Mesendoderm (in vitro differentiated cells): ENCODE results near the gene MAP2K3.

Experiments
- DNase-seq: peaks from one replicate; pipeline ENCODE4 v3.0.0; 2013
- H2AK5ac ChIP-seq: 2 replicates; pipeline ENCODE4 v1.6.1; 2013; ENCODE audit warnings: low read length, inconsistent platforms
- H2BK120ac ChIP-seq: 2 replicates; pipeline ENCODE4 v1.6.1; 2013; ENCODE audit warnings: low read depth, mild to moderate bottlenecking, low read length, moderate library complexity, mixed read lengths
- H2BK15ac ChIP-seq: replicated peaks from 2 replicates; pipeline ENCODE4 v1.6.1; 2013; ENCODE audit warnings: low read depth, mild to moderate bottlenecking, moderate library complexity
- H2BK5ac ChIP-seq: 2 replicates; pipeline ENCODE4 v1.6.1; 2013; ENCODE audit warnings: low read length, inconsistent platforms
- H3K18ac ChIP-seq: 2 replicates; pipeline ENCODE4 v1.6.1; 2013; ENCODE audit warnings: mild to moderate bottlenecking, low read length, mixed read lengths
- H3K23ac ChIP-seq: one replicate; pipeline ENCODE4 v1.6.1; 2013; ENCODE audit warnings: low read length
- H3K27ac ChIP-seq: 2 replicates; pipeline ENCODE4 v1.5.1; 2013; ENCODE audit warnings: low read depth, mild to moderate bottlenecking, inconsistent platforms, low read length, moderate library complexity
- H3K27me3 ChIP-seq: 2 replicates; pipeline ENCODE4 v1.6.1; 2013; ENCODE audit warnings: low read length, control low read depth, mild to moderate bottlenecking, inconsistent platforms; ENCODE audit not compliant: insufficient read depth, poor library complexity
- H3K36me3 ChIP-seq: 2 replicates; pipeline ENCODE4 v1.6.1; 2013; ENCODE audit warnings: low read length, inconsistent platforms; ENCODE audit not compliant: control insufficient read depth, insufficient read depth
- H3K4ac ChIP-seq: one replicate; pipeline ENCODE4 v1.6.1; 2013; ENCODE audit warnings: low read depth, mild to moderate bottlenecking, low read length, moderate library complexity
- H3K4me1 ChIP-seq: 2 replicates; pipeline ENCODE4 v1.6.1; 2013; ENCODE audit warnings: low read depth, low read length, inconsistent platforms; ENCODE audit not compliant: control insufficient read depth
- H3K4me2 ChIP-seq: 2 replicates; pipeline ENCODE4 v1.6.1; 2013; ENCODE audit warnings: low read length
- H3K4me3 ChIP-seq: 2 replicates; pipeline ENCODE4 v1.5.1; 2013; ENCODE audit warnings: mild to moderate bottlenecking, low read length
- H3K56ac ChIP-seq: one replicate; pipeline ENCODE4 v1.6.1; 2013; ENCODE audit warnings: low read length
- H3K79me1 ChIP-seq: 2 replicates; pipeline ENCODE4 v1.6.1; 2013; ENCODE audit warnings: low read length, inconsistent platforms
- H3K79me2 ChIP-seq: 2 replicates; pipeline ENCODE4 v1.6.1; 2013; ENCODE audit warnings: mild to moderate bottlenecking, low read length; ENCODE audit not compliant: control insufficient read depth, insufficient read depth
- H3K9ac ChIP-seq: 2 replicates; pipeline ENCODE4 v1.6.1; 2013; ENCODE audit warnings: low read length, inconsistent platforms
- H4K5ac ChIP-seq: one replicate; pipeline ENCODE4 v1.6.1; 2013; ENCODE audit warnings: low read length
- H4K8ac ChIP-seq: one replicate; pipeline ENCODE4 v1.6.1; 2013; ENCODE audit warnings: low read depth, mild to moderate bottlenecking, control low read depth, low read length, moderate library complexity
- WGBS: extraction: QIAGEN DNeasy Blood & Tissue Kit; methylation state at CpG from one replicate; pipeline ENCODE4 v1.1.7; 2013; ENCODE audit warnings: low lambda C conversion rate, missing lambda C conversion rate; ENCODE audit not compliant: insufficient coverage; ENCODE audit errors: extremely low coverage; 5-methylcytosine and 5-hydroxymethylcytosine counted together

MAP2K3 gene

GRCh38 chr17:21247552-21248258 lies 36.8 kb upstream of the MAP2K3 start:
- no peak overlapping the region for H2AK5ac ChIP-seq
- no peak overlapping the region for H3K4me2 ChIP-seq
- no peak overlapping the region for H2BK120ac ChIP-seq
- no peak overlapping the region for H3K18ac ChIP-seq
- H3K23ac ChIP-seq, result no peak overlapping the region
- H3K4ac ChIP-seq, result no peak overlapping the region
- H3K4me3 ChIP-seq, result no peak overlapping the region
- H3K27me3 ChIP-seq, result no peaks in the 10 kb centered on the region
- peaks cover 2% of the 10 kb centered on the region for H3K79me1 ChIP-seq
- no peak overlapping the region for H3K56ac ChIP-seq
- H3K79me2 ChIP-seq, result no peaks in the 10 kb centered on the region
- DNase-seq, result no peak
- H3K9ac ChIP-seq, result no peak overlapping the region
- no peak overlapping the region for H4K5ac ChIP-seq
- H3K36me3 ChIP-seq, result no peaks in the 10 kb centered on the region
- no peak overlapping the region for H2BK15ac ChIP-seq
- H3K27ac ChIP-seq, result no peak overlapping the region
- no peak overlapping the region for H4K8ac ChIP-seq
- no CpG with 5 or more reads among the region's 12 CpGs for WGBS
- no peak overlapping the region for H2BK5ac ChIP-seq
- no peaks in the 10 kb centered on the region for H3K4me1 ChIP-seq

- no peaks in the 10 kb centered on the region for H3K27me3 ChIP-seq
- H3K27ac ChIP-seq, result no peak overlapping the region
- no peak for DNase-seq
- no peak overlapping the region for H3K4me2 ChIP-seq
- peaks cover 2% of the 10 kb centered on the region for H3K79me1 ChIP-seq
- H3K4ac ChIP-seq, result no peak overlapping the region
- H3K23ac ChIP-seq, result no peak overlapping the region
- no peak overlapping the region for H3K9ac ChIP-seq
- H3K4me1 ChIP-seq, result no peaks in the 10 kb centered on the region
- H3K4me3 ChIP-seq, result no peak overlapping the region
- H4K5ac ChIP-seq, result no peak overlapping the region
- no peak overlapping the region for H2BK5ac ChIP-seq
- no peak overlapping the region for H2BK15ac ChIP-seq
- H2AK5ac ChIP-seq, result no peak overlapping the region
- H3K18ac ChIP-seq, result no peak overlapping the region
- H4K8ac ChIP-seq, result no peak overlapping the region
- no peaks in the 10 kb centered on the region for H3K79me2 ChIP-seq
- no CpG with 5 or more reads among the region's 4 CpGs for whole genome bisulfite sequencing
- no peak overlapping the region for H2BK120ac ChIP-seq
- H3K56ac ChIP-seq, result no peak overlapping the region
- H3K36me3 ChIP-seq, result no peaks in the 10 kb centered on the region
Observed at GRCh38 chr17:21248500-21248899, 36.0 kb upstream of the MAP2K3 start.

- H3K18ac ChIP-seq, result no peak overlapping the region
- H3K4me1 ChIP-seq, result peaks cover 4% of the 10 kb centered on the region
- no peak overlapping the region for H4K5ac ChIP-seq
- H3K79me1 ChIP-seq, result peaks cover 2% of the 10 kb centered on the region
- no peak for DNase-seq
- no peak overlapping the region for H2BK5ac ChIP-seq
- H3K27me3 ChIP-seq, result no peaks in the 10 kb centered on the region
- H3K4ac ChIP-seq, result no peak overlapping the region
- no peak overlapping the region for H2BK15ac ChIP-seq
- H4K8ac ChIP-seq, result no peak overlapping the region
- H3K4me2 ChIP-seq, result no peak overlapping the region
- H3K36me3 ChIP-seq, result no peaks in the 10 kb centered on the region
- H3K79me2 ChIP-seq, result no peaks in the 10 kb centered on the region
- no peak overlapping the region for H3K27ac ChIP-seq
- no CpG with 5 or more reads among the region's 12 CpGs for WGBS
- no peak overlapping the region for H2BK120ac ChIP-seq
- H3K4me3 ChIP-seq, result no peak overlapping the region
- no peak overlapping the region for H3K23ac ChIP-seq
- no peak overlapping the region for H2AK5ac ChIP-seq
- no peak overlapping the region for H3K56ac ChIP-seq
- H3K9ac ChIP-seq, result no peak overlapping the region
Observed at GRCh38 chr17:21249086-21249795, 35.3 kb upstream of the MAP2K3 start.

- H3K9ac ChIP-seq, result no peak overlapping the region
Observed at GRCh38 chr17:21249920-21250703, 34.4 kb upstream of the MAP2K3 start.

GRCh38 chr17:21250854-21251253 lies 33.7 kb upstream of the MAP2K3 start:
- peaks cover 4% of the 10 kb centered on the region for H3K4me1 ChIP-seq
- no peak overlapping the region for H3K56ac ChIP-seq
- peaks cover 2% of the 10 kb centered on the region for H3K79me1 ChIP-seq
- no peak overlapping the region for H3K23ac ChIP-seq
- no peak overlapping the region for H3K18ac ChIP-seq
- no peaks in the 10 kb centered on the region for H3K36me3 ChIP-seq
- no peak overlapping the region for H2BK120ac ChIP-seq
- no peak overlapping the region for H4K8ac ChIP-seq
- WGBS, result no CpG with 5 or more reads among the region's 4 CpGs
- H4K5ac ChIP-seq, result no peak overlapping the region
- no peaks in the 10 kb centered on the region for H3K79me2 ChIP-seq
- no peak overlapping the region for H3K9ac ChIP-seq
- H3K4me2 ChIP-seq, result no peak overlapping the region
- H3K4ac ChIP-seq, result no peak overlapping the region
- H3K4me3 ChIP-seq, result no peak overlapping the region
- H3K27me3 ChIP-seq, result no peaks in the 10 kb centered on the region
- no peak overlapping the region for H2BK5ac ChIP-seq
- no peak for DNase-seq
- H3K27ac ChIP-seq, result no peak overlapping the region
- H2AK5ac ChIP-seq, result no peak overlapping the region
- no peak overlapping the region for H2BK15ac ChIP-seq

More at GRCh38 chr17:21249920-21250703, 34.4 kb upstream of the MAP2K3 start:
- H3K27ac ChIP-seq, result no peak overlapping the region
- H2BK15ac ChIP-seq, result no peak overlapping the region
- no peak overlapping the region for H4K5ac ChIP-seq
- no peak overlapping the region for H2BK5ac ChIP-seq
- peaks cover 4% of the 10 kb centered on the region for H3K4me1 ChIP-seq
- no peak overlapping the region for H2BK120ac ChIP-seq
- H3K79me2 ChIP-seq, result no peaks in the 10 kb centered on the region
- WGBS, result no CpG with 5 or more reads among the region's 7 CpGs
- no peak overlapping the region for H3K4me2 ChIP-seq
- H3K27me3 ChIP-seq, result no peaks in the 10 kb centered on the region
- H3K23ac ChIP-seq, result no peak overlapping the region
- no peak overlapping the region for H3K4me3 ChIP-seq
- no peak overlapping the region for H3K4ac ChIP-seq
- H4K8ac ChIP-seq, result no peak overlapping the region
- no peak overlapping the region for H2AK5ac ChIP-seq
- H3K36me3 ChIP-seq, result no peaks in the 10 kb centered on the region
- no peak overlapping the region for H3K18ac ChIP-seq
- peaks cover 2% of the 10 kb centered on the region for H3K79me1 ChIP-seq
- no peak overlapping the region for H3K56ac ChIP-seq
- DNase-seq, result no peak
